Endothelial cell of umbilical vein (primary cell): Measurements from ENCODE around the gene RAD51B. TPM values are rescaled to one million over a fixed set of nuclear protein-coding genes. Genes with fewer than 3 reads are reported as not detected.

Experiments used
- BruUV-seq: library from RNA; stranded (reverse); fragments of 400-500 nt; replicated peaks from 2 replicates; lab custom pipeline; 2021; lab: Mats Ljungman, UMichigan
- CTCF ChIA-PET: fragments of 300-600, 350-600 bp; sonication (Branson Sonifier 250); formaldehyde crosslinking; loops from one replicate; lab custom pipeline; 2021; ENCODE audit warnings: antibody characterized with exemption, inconsistent platforms; lab: Charles Lee
- POLR2A ChIA-PET: fragments of 300-600, 350-600 bp; sonication (Branson Sonifier 250); formaldehyde crosslinking; loops from one replicate; lab custom pipeline; 2021; ENCODE audit warnings: antibody characterized with exemption, inconsistent platforms; lab: Charles Lee
- DNase-seq: peaks from one replicate; pipeline ENCODE4 v3.0.0-alpha.2; 2011; ENCODE audit warnings: low read depth, low spot score
- FAIRE-seq: peaks from 2 replicates; lab custom pipeline; 2011; peaks lifted over from hg19 to GRCh38; lab: Jason Lieb, UNC
- H2AFZ ChIP-seq: 2 replicates; pipeline ENCODE4 v1.6.0; 2012; ENCODE audit warnings: low read depth, low read length, control low read depth, inconsistent platforms
- H3K27ac ChIP-seq: 2 replicates; pipeline ENCODE4 v1.5.1; 2011; ENCODE audit warnings: low read depth, mild to moderate bottlenecking, control low read depth, low read length, moderate library complexity; ENCODE audit not compliant: insufficient read depth
- H3K27me3 ChIP-seq, 2 experiments: 2 replicates each; pipeline versions ENCODE4 v1.6.0 to v1.6.1; 2011; ENCODE audit warnings: low read length in 2 of 2, mixed read lengths in 1 of 2; ENCODE audit not compliant: control insufficient read depth in 2 of 2, insufficient read depth in 2 of 2
- H3K36me3 ChIP-seq, 2 experiments: 2 replicates in 1 of 2; 3 replicates in 1 of 2; pipeline ENCODE4 v1.5.1; 2011; ENCODE audit warnings: low read length in 2 of 2, mild to moderate bottlenecking in 1 of 2, moderate library complexity in 1 of 2; ENCODE audit not compliant: control insufficient read depth in 2 of 2, insufficient read depth in 2 of 2; ENCODE audit errors: extremely low read depth in 1 of 2
- H3K4me1 ChIP-seq: 3 replicates; pipeline ENCODE4 v1.5.1; 2011; ENCODE audit warnings: mild to moderate bottlenecking, low read length; ENCODE audit not compliant: control insufficient read depth, insufficient read depth; ENCODE audit errors: extremely low read depth
- H3K4me2 ChIP-seq: 2 replicates; pipeline ENCODE4 v1.6.1; 2011; ENCODE audit warnings: low read length, control low read depth, mixed read lengths; ENCODE audit not compliant: insufficient read depth
- H3K4me3 ChIP-seq, 3 experiments: fragments of 200-600 bp in 1 of 3; sonication (generic), shearing (Covaris generic) in 1 of 3; replicated peaks in 1 of 3; 2 replicates each; pipeline ENCODE4 v1.5.1; 2011 to 2016; ENCODE audit warnings: control low read depth in 3 of 3, low read length in 3 of 3, mild to moderate bottlenecking in 2 of 3, inconsistent platforms in 1 of 3, low read depth in 1 of 3, moderate library complexity in 1 of 3; ENCODE audit not compliant: insufficient read depth in 1 of 3
- H3K79me2 ChIP-seq: 2 replicates; pipeline ENCODE4 v1.6.0; 2012; ENCODE audit warnings: low read length, inconsistent platforms; ENCODE audit not compliant: control insufficient read depth, insufficient read depth
- H3K9ac ChIP-seq: replicated peaks from 2 replicates; pipeline ENCODE3; 2011; ENCODE audit warnings: low read length, control low read depth; ENCODE audit not compliant: insufficient read depth; ENCODE audit errors: extremely low read depth
- H3K9me1 ChIP-seq: replicated peaks from 3 replicates; pipeline ENCODE4 v1.6.0; 2011; ENCODE audit warnings: mild to moderate bottlenecking, low read length; ENCODE audit not compliant: control insufficient read depth, insufficient read depth; ENCODE audit errors: extremely low read depth
- H3K9me3 ChIP-seq: replicated peaks from 2 replicates; pipeline ENCODE4 v1.5.1; 2012; ENCODE audit warnings: low read length, inconsistent platforms; ENCODE audit not compliant: control insufficient read depth, insufficient read depth
- H4K20me1 ChIP-seq: replicated peaks from 2 replicates; pipeline ENCODE3; 2011; ENCODE audit warnings: mild to moderate bottlenecking, low read length; ENCODE audit not compliant: control insufficient read depth, insufficient read depth; ENCODE audit errors: extremely low read depth
- EZH2 ChIP-seq: IDR thresholded peaks from 2 replicates; pipeline ENCODE4 v1.6.1; 2012; ENCODE audit warnings: borderline replicate concordance, low read depth, mild to moderate bottlenecking, moderate library complexity, low read length, inconsistent platforms; ENCODE audit not compliant: severe bottlenecking
- FOS ChIP-seq: IDR thresholded peaks from 2 replicates; pipeline ENCODE4 v1.6.1; 2011; ENCODE audit warnings: mild to moderate bottlenecking, low read length, moderate library complexity, borderline replicate concordance; ENCODE audit not compliant: insufficient read depth
- GATA2 ChIP-seq: IDR thresholded peaks from 2 replicates; pipeline ENCODE4 v1.7.0; 2011; ENCODE audit warnings: low read depth, mild to moderate bottlenecking, moderate library complexity, mixed read lengths, low read length; ENCODE audit not compliant: insufficient read length, insufficient read depth
- JUN ChIP-seq: IDR thresholded peaks from 2 replicates; pipeline ENCODE4 v1.6.1; 2011; ENCODE audit warnings: borderline replicate concordance, low read depth; ENCODE audit not compliant: insufficient read length, insufficient read depth
- MYC ChIP-seq: IDR thresholded peaks from one replicate; pipeline ENCODE4 v1.6.1; 2011; ENCODE audit warnings: mild to moderate bottlenecking, low read depth, low read length
- POLR2A ChIP-seq: IDR thresholded peaks from 2 replicates; pipeline ENCODE4 v1.6.1; 2012; ENCODE audit warnings: low read depth, mild to moderate bottlenecking, control low read depth, low read length
- POLR2AphosphoS5 ChIP-seq: IDR thresholded peaks from 2 replicates; pipeline ENCODE4 v1.6.1; 2012; ENCODE audit warnings: low read depth, mild to moderate bottlenecking, control low read depth, low read length, moderate library complexity; ENCODE audit not compliant: insufficient read depth
- dilution Hi-C: fragments of 300-500 bp; cut with MboI; formaldehyde crosslinking; loops from one replicate; pipeline ENCODE4 v1.15.0; 2019; ENCODE audit warnings: low sequenced_read_pairs; ENCODE audit not compliant: extremely low pct_ligation_motif_present
- intact Hi-C: fragments of 100-400 bp; cut with micrococcal nuclease; formaldehyde crosslinking; loops from one replicate; pipeline ENCODE4 v1.10.0; 2022
- polyA plus RNA-seq, 4 experiments: library from polyadenylated mRNA; depleted of rRNA in 3 of 4; stranded (reverse) in 3 of 4; unstranded in 1 of 4; fragments of >200 nt; gene quantifications; 2 replicates each; pipeline versions ENCODE4 v1.2.1 to v1.2.3, GENCODE V29; 2011 to 2012; ENCODE audit warnings: missing spikeins in 1 of 4
- total RNA-seq: library from RNA; stranded (reverse); gene quantifications from 2 replicates; pipeline ENCODE4 v1.2.3, GENCODE V29; 2021
- TF ChIP-seq, protein P1 (sequence below), 2 donors: IDR thresholded peaks; 1 replicate in 1 of 2; 2 replicates in 1 of 2; pipeline ENCODE4 v1.5.1; 2011; ENCODE audit warnings: low read length in 2 of 2, mild to moderate bottlenecking in 2 of 2, moderate library complexity in 2 of 2, control low read depth in 1 of 2, inconsistent platforms in 1 of 2, low read depth in 1 of 2; ENCODE audit not compliant: insufficient read depth in 1 of 2; ENCODE audit errors: extremely low read depth in 1 of 2
- TF ChIP-seq, protein P2 (sequence below): IDR thresholded peaks from 2 replicates; pipeline ENCODE4 v1.6.1; 2011; ENCODE audit not compliant: insufficient read depth, insufficient read length

Gene RAD51B
- total and polyA plus RNA-seq, 2 donors (not counting 3 experiments of a cell fraction or from before 2014, with no cell fraction given), result 3.9 to 19.0 TPM

- H3K27ac ChIP-seq, result no peak overlapping the region
- no TSS peak for BruUV-seq
- intact Hi-C loops, result no loop called here
- no peaks in the 10 kb centered on the region for H3K27me3 ChIP-seq
- H3K9me1 ChIP-seq, result no peaks in the 10 kb centered on the region
- no peak overlapping the region for H3K4me2 ChIP-seq
- no peaks in the 10 kb centered on the region for H3K9me3 ChIP-seq
- ChIA-PET POLR2A (no interaction called here), CTCF (no interaction called here)
- TF ChIP-seq, protein P1, sequence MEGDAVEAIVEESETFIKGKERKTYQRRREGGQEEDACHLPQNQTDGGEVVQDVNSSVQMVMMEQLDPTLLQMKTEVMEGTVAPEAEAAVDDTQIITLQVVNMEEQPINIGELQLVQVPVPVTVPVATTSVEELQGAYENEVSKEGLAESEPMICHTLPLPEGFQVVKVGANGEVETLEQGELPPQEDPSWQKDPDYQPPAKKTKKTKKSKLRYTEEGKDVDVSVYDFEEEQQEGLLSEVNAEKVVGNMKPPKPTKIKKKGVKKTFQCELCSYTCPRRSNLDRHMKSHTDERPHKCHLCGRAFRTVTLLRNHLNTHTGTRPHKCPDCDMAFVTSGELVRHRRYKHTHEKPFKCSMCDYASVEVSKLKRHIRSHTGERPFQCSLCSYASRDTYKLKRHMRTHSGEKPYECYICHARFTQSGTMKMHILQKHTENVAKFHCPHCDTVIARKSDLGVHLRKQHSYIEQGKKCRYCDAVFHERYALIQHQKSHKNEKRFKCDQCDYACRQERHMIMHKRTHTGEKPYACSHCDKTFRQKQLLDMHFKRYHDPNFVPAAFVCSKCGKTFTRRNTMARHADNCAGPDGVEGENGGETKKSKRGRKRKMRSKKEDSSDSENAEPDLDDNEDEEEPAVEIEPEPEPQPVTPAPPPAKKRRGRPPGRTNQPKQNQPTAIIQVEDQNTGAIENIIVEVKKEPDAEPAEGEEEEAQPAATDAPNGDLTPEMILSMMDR (IDR thresholded peaks at IDR 0.05; ENCODE audit: extremely low read depth in 1 of 2, insufficient read depth in 1 of 2, low read depth in 1 of 2, low read length in 2 of 2), result no peak
- TF ChIP-seq, protein P2, sequence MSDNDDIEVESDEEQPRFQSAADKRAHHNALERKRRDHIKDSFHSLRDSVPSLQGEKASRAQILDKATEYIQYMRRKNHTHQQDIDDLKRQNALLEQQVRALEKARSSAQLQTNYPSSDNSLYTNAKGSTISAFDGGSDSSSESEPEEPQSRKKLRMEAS, result no peak
- no peak for TF ChIP-seq JUN
- no peak for TF ChIP-seq POLR2AphosphoS5
- no peak for TF ChIP-seq GATA2
- TF ChIP-seq FOS, result no peak
- TF ChIP-seq EZH2, result no peak
- no peak for TF ChIP-seq POLR2A
- no peak for TF ChIP-seq MYC
- no peaks in the 10 kb centered on the region for H3K36me3 ChIP-seq
- no peaks in the 10 kb centered on the region for H3K4me1 ChIP-seq
- H4K20me1 ChIP-seq, result no peaks in the 10 kb centered on the region
- dilution Hi-C loops, result no loop called here
- FAIRE-seq, result no peak
- H3K9ac ChIP-seq, result no peak overlapping the region
- no peak overlapping the region for H3K4me3 ChIP-seq
- DNase-seq, result no peak
- H3K79me2 ChIP-seq, result no peaks in the 10 kb centered on the region
- no peak overlapping the region for H2AFZ ChIP-seq
Measured at GRCh38 chr14:68337279-68337678, 517.7 kb downstream of the RAD51B start.
